ENCODE measurements around the gene TMEM151B.

- TF ChIP-seq, protein P1, sequence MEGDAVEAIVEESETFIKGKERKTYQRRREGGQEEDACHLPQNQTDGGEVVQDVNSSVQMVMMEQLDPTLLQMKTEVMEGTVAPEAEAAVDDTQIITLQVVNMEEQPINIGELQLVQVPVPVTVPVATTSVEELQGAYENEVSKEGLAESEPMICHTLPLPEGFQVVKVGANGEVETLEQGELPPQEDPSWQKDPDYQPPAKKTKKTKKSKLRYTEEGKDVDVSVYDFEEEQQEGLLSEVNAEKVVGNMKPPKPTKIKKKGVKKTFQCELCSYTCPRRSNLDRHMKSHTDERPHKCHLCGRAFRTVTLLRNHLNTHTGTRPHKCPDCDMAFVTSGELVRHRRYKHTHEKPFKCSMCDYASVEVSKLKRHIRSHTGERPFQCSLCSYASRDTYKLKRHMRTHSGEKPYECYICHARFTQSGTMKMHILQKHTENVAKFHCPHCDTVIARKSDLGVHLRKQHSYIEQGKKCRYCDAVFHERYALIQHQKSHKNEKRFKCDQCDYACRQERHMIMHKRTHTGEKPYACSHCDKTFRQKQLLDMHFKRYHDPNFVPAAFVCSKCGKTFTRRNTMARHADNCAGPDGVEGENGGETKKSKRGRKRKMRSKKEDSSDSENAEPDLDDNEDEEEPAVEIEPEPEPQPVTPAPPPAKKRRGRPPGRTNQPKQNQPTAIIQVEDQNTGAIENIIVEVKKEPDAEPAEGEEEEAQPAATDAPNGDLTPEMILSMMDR (IDR thresholded peaks at IDR 0.05): no peak
- no peak for TF ChIP-seq TEAD4 (IDR thresholded peaks at IDR 0.05; ENCODE audit: borderline replicate concordance, insufficient read depth)
- no peak for TF ChIP-seq YY1 (IDR thresholded peaks at IDR 0.05; ENCODE audit: low read depth)
- TF ChIP-seq USF2 (IDR thresholded peaks at IDR 0.05; ENCODE audit: borderline replicate concordance, low read depth, low read length): no peak
Measured at GRCh38 chr6:44356487-44356886, 86.2 kb downstream of the TMEM151B start.
